GM12872 (cell line): Measurements from ENCODE around the gene TM4SF18.

Source experiments
- TF ChIP-seq, protein P1 (sequence below): IDR thresholded peaks from 3 replicates; pipeline ENCODE4 v1.5.1; 2011; ENCODE audit warnings: low read depth, mild to moderate bottlenecking, low read length, moderate library complexity; ENCODE audit not compliant: insufficient read depth

TM4SF18 gene

DNA sequence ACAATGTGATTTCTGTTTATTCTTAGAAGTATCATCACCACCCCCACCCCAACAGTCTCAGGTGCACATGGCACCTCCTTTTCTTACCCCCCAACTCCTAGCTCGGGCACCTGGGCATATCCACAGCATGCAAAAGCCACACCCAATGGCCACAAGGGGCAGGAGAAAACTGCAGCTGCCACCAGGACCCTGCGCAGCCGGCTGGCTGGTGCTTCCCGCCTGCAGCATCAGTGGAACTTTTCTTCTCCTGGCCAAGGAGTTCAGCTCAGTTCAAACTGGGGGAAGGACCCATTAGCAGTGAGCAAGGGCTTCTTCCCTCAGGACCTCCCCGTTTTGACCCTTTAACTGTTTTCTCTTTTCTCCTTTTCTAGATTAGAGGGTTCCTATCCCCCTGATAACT, 44.8 kb downstream of the TM4SF18 start:
- TF ChIP-seq, protein P1, sequence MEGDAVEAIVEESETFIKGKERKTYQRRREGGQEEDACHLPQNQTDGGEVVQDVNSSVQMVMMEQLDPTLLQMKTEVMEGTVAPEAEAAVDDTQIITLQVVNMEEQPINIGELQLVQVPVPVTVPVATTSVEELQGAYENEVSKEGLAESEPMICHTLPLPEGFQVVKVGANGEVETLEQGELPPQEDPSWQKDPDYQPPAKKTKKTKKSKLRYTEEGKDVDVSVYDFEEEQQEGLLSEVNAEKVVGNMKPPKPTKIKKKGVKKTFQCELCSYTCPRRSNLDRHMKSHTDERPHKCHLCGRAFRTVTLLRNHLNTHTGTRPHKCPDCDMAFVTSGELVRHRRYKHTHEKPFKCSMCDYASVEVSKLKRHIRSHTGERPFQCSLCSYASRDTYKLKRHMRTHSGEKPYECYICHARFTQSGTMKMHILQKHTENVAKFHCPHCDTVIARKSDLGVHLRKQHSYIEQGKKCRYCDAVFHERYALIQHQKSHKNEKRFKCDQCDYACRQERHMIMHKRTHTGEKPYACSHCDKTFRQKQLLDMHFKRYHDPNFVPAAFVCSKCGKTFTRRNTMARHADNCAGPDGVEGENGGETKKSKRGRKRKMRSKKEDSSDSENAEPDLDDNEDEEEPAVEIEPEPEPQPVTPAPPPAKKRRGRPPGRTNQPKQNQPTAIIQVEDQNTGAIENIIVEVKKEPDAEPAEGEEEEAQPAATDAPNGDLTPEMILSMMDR, result no peak

DNA sequence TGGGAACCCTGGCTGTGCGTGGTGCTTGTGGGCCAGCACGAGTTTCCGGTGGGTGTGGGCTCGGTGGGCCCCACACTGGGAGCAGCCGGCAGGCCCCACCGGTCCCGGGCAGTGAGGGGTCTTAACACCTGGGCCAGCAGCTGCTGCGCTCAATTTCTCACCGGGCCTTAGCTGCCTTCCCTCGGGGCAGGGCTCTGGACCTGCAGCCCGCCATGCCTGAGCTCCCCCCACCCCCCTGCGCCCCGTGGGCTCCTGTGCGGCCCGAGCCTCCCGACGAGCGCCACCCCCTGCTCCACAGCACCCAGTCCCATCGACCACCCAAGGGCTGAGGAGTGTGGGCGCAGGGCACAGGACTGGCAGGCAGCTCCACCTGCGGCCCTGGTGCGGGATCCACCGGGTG, 49.4 kb downstream of the TM4SF18 start:
- TF ChIP-seq, protein P1, result no peak

DNA sequence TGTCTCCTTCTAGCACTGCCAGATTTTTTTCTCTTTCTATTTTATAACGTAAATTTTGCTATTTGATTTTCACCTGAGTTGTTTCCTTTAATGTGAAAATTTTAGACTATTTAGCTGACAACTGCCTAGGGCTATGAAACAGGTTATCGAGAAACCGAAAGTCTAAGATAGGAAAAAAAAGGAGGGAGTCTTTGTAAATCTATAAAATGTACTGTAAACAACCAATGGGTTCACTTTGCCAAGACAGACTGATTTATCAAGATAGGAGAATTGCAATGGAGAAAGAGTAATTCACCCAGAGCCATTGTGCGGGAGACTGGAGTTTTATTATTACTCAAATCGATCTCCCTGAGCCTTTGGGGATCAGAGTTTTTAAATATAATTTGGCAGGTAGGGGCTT, 50.0 kb downstream of the TM4SF18 start:
- TF ChIP-seq, protein P1, result no peak

DNA sequence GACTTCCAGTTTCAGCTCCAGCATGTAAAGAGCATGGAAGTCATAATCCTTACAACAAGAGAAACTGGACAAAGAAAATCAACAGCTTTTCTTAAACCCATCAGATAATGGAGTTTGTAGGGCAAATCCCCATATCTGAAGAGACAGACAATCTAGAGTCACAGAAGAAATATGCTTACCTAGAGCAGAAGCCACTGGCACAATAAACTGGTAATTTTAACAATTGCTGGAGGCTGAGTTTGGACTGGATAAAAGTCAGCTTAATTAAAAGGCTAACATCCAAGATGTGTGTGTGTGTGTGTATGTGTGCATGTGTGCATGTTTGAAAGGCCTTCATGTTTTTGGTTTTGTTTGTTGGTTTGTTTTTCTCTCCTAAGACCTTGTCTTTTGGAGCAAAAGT, 50.6 kb downstream of the TM4SF18 start:
- TF ChIP-seq, protein P1, result no peak

- TF ChIP-seq, protein P1, result no peak
Measured at GRCh38 chr3:149282322-149282721, 51.1 kb downstream of the TM4SF18 start.

DNA sequence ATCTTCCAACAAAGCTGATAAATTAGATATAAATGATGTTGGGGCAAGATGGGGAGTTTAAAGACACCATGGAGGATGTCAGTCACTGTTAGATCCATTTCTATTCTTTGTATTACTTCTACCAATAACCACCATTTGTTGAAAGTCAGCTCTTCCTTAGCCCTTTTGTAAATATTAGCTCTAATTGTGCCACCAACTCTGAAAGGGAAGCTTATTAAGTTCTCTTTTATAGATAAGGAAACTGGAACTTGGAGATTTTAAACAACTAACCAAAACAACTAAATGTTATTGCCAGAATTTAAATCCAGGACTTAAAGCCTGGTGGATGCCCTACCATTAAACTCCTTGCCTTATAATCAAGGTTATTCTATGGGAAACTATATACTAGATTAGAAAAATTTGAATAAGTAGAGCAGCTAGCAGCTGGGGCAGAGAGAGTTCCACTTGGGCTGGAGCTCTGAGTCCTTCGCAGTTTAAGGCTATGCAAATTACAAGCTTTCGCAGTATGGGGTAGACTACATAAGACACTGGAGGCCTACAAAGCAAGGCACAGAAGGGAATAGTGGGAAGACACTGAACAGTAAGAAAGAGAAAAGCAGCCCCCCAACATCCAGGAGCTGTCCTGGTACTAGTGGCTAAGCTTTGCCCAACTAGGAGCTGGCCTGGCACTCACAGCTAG, 52.6 kb downstream of the TM4SF18 start:
- TF ChIP-seq, protein P1, result no peak

GRCh38 chr3:149278911-149279310, 54.5 kb downstream of the TM4SF18 start:
- TF ChIP-seq, protein P1, result no peak

DNA sequence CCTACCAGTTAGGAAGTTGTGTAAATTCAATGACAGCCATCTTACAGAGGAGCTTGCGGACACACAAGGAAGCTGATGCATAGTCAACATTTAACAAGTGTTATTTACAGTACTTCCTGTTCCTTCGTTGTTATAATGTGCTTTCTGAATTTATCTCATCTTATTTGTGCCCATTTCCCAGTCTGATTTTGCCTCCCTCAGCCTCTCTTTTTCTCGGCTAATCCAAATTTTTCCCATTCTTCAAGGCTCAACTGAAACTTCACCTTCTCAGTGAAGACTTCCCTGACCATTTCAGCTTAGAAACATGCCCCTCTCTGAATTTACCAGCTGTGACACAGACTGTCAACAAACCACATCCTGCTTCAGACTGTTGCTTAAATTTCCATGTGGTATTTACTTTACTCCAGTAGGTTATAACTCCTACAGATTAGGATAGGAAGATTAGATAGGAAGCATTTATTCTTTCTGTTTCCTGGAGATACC, 56.1 kb downstream of the TM4SF18 start:
- TF ChIP-seq, protein P1, result no peak
